Measurements from ENCODE around the gene DBX2. TPM values are rescaled to one million over a fixed set of nuclear protein-coding genes. Genes with fewer than 3 reads are reported as not detected.

Gene DBX2
- total RNA-seq, 4 donors from 2014 or later = 0.12 to 3.8 (median 0.81) TPM

DNA sequence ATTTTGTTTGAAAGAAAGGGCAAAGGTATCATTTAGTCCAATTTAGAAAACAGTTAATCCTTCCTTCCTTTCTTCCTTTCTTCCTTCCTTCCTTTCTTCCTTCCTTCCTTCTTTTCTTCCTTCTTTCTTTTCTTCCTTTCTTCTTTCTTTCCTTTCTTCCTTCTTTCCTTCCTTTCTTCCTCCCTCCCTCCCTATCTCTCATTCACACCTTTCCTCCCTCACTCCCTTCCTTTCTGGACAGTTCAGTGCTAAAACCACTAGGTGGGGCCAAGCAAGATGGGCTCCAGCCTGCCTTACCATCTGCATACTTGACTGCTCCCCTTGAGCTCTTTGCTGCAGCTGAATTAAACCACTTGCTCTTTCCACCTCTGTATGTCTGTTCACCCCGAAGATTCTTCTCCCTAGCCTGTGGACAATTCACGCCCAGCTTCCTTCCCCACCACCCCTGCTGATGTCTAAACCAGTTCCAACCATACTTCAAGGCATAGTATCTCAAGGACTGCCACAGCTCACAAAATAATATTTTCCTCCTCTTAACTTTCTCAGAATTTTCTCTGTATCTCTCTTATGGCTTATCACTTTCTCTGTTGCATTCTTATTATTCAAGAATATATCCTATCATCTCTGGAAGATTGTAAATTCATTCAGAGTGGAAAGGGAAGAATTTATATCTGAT is 78.0 kb downstream of the DBX2 start:
- TF ChIP-seq, protein P1, sequence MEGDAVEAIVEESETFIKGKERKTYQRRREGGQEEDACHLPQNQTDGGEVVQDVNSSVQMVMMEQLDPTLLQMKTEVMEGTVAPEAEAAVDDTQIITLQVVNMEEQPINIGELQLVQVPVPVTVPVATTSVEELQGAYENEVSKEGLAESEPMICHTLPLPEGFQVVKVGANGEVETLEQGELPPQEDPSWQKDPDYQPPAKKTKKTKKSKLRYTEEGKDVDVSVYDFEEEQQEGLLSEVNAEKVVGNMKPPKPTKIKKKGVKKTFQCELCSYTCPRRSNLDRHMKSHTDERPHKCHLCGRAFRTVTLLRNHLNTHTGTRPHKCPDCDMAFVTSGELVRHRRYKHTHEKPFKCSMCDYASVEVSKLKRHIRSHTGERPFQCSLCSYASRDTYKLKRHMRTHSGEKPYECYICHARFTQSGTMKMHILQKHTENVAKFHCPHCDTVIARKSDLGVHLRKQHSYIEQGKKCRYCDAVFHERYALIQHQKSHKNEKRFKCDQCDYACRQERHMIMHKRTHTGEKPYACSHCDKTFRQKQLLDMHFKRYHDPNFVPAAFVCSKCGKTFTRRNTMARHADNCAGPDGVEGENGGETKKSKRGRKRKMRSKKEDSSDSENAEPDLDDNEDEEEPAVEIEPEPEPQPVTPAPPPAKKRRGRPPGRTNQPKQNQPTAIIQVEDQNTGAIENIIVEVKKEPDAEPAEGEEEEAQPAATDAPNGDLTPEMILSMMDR (IDR thresholded peaks at IDR 0.05) = no peak
- no peak for ATAC-seq (ENCODE audit: low FRiP score)
- DNase-seq (ENCODE audit: low spot score) = no peak

DNA sequence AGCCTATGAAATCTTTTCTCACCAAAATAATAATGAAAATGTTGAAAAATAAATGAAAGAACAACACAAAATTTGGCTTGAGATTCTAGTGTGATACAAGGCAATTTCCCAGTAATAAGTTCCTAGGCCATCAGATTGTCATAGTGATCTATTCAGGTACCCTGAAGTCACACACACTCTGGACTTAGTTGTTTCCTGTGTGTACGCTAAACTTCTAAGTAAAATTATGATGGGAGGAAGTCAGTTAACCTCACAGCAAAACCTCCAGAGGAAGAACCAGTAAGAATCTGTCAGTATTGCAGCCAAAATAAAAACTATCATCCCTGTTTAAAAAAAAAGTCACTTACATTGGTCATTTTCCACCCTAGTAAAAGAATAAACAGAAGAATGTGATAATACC is 81.9 kb downstream of the DBX2 start:
- DNase-seq (ENCODE audit: low spot score) = no peak

More for the DNA sequence above, 81.9 kb downstream of the DBX2 start:
- TF ChIP-seq, protein P1 (IDR thresholded peaks at IDR 0.05) = no peak
- ATAC-seq (ENCODE audit: low FRiP score) = no peak

Other genes with a start within 250 kb of the DBX2 start
- gene NELL2, start 174.8 kb downstream of the DBX2 start, total RNA-seq = 10 to 100 TPM in 2 of 4 donors, 1 to 10 TPM in 2; 1.1 to 22.9 (median 15.6) TPM
- gene ANO6, start 165.0 kb upstream of the DBX2 start, total RNA-seq = 100 to 1,000 TPM in 2 of 4 donors, 10 to 100 TPM in 2; 88.8 to 189 (median 105) TPM